ENCODE measurements around the gene PCDHGA1. TPM values are rescaled to one million over a fixed set of nuclear protein-coding genes. Genes with fewer than 3 reads are reported as not detected.

The PCDHGA1 gene
- total RNA-seq, 1 experiment from 2014 or later, result 0.63 TPM

GRCh38 chr5:141355641-141356040, 25.3 kb downstream of the PCDHGA1 start:
- H4K91ac ChIP-seq (ENCODE audit: insufficient read length, low read depth, low read length), result no peak overlapping the region
- no peak for DNase-seq
- no peak overlapping the region for H3K18ac ChIP-seq (ENCODE audit: insufficient read length, low read depth, low read length)
- no peaks in the 10 kb centered on the region for H3K27me3 ChIP-seq (ENCODE audit: insufficient read depth, low read length)
- H3K4me2 ChIP-seq (ENCODE audit: insufficient read depth, insufficient read length, low read length), result no peak overlapping the region
- no peak overlapping the region for H4K8ac ChIP-seq (replicated peaks; ENCODE audit: insufficient read length, low read depth, low read length)
- H3K4ac ChIP-seq (ENCODE audit: low read depth, low read length), result no peak overlapping the region
- no peak overlapping the region for H2BK15ac ChIP-seq (ENCODE audit: low read depth, low read length)
- no peak overlapping the region for H3K23ac ChIP-seq (ENCODE audit: insufficient read length, low read depth, low read length)
- Mint-ChIP-seq H3K27me3 (ENCODE audit: low read depth) (peaks cover 3% of the 10 kb centered on the region), H3K9me3 (peaks cover 60 to 63% of the 10 kb centered on the region in 2 experiments), H3K4me3 (no peak overlapping the region), H3K36me3 (ENCODE audit: insufficient read depth in 1 of 3, low read depth in 3 of 3) (peaks cover 20 to 68% (median 50%) of the 10 kb centered on the region in 3 experiments), H3K27ac (no peak overlapping the region), H3K4me1 (peaks cover 2 to 3% of the 10 kb centered on the region in 2 experiments; a peak in 2 of 4 replicates)
- no peak overlapping the region for H4K5ac ChIP-seq (ENCODE audit: insufficient read length, low read depth, low read length)
- no peaks in the 10 kb centered on the region for H4K20me1 ChIP-seq (ENCODE audit: control insufficient read depth, insufficient read depth, insufficient read length)
- H2BK12ac ChIP-seq (ENCODE audit: insufficient read length, low read depth, low read length), result no peak overlapping the region
- H3K56ac ChIP-seq (ENCODE audit: insufficient read length, low read depth, low read length), result no peak overlapping the region
- H2BK5ac ChIP-seq (ENCODE audit: insufficient read length, low read length), result no peak overlapping the region
- no peak overlapping the region for H3K27ac ChIP-seq (ENCODE audit: insufficient read length, low read depth, low read length)
- H2BK120ac ChIP-seq (ENCODE audit: low read depth, low read length, poor library complexity, severe bottlenecking), result no peak overlapping the region
- H3K9me3 ChIP-seq (ENCODE audit: control insufficient read depth, low read depth, low read length), result peaks cover 32% of the 10 kb centered on the region
- H2BK20ac ChIP-seq (ENCODE audit: low read depth, low read length, poor library complexity, severe bottlenecking), result no peak overlapping the region
- no peak overlapping the region for H3T11ph ChIP-seq (ENCODE audit: low read length)
- H3K79me2 ChIP-seq (ENCODE audit: insufficient read depth, low read length), result no peaks in the 10 kb centered on the region
- no peak overlapping the region for H3K9ac ChIP-seq (ENCODE audit: extremely low read depth, insufficient read length, low read length)
- TF ChIP-seq CTCF (conservative IDR thresholded peaks at IDR 0.05), result no peak
- H3K4me1 ChIP-seq (ENCODE audit: insufficient read depth, low read length), result no peaks in the 10 kb centered on the region
- no peak overlapping the region for H2AFZ ChIP-seq (ENCODE audit: low read length)
- no peaks in the 10 kb centered on the region for H3K23me2 ChIP-seq (ENCODE audit: insufficient read length, low read depth, low read length, poor library complexity, severe bottlenecking)
- H3K14ac ChIP-seq (ENCODE audit: insufficient read depth, low read length), result no peak overlapping the region
- no peaks in the 10 kb centered on the region for H3K79me1 ChIP-seq (ENCODE audit: insufficient read depth, low read depth, low read length, poor library complexity, severe bottlenecking)
- WGBS (ENCODE audit: extremely low coverage, insufficient read length, low lambda C conversion rate), result no CpG with 5 or more reads among the region's 24 CpGs
- H2AK5ac ChIP-seq (ENCODE audit: insufficient read length, low read length), result no peak overlapping the region
